ENCODE data around the gene PTPRS. TPM values are rescaled to one million over a fixed set of nuclear protein-coding genes. Genes with fewer than 3 reads are reported as not detected.

Gene PTPRS
- total RNA-seq, 2 donors from 2014 or later, result 2.3 TPM

DNA sequence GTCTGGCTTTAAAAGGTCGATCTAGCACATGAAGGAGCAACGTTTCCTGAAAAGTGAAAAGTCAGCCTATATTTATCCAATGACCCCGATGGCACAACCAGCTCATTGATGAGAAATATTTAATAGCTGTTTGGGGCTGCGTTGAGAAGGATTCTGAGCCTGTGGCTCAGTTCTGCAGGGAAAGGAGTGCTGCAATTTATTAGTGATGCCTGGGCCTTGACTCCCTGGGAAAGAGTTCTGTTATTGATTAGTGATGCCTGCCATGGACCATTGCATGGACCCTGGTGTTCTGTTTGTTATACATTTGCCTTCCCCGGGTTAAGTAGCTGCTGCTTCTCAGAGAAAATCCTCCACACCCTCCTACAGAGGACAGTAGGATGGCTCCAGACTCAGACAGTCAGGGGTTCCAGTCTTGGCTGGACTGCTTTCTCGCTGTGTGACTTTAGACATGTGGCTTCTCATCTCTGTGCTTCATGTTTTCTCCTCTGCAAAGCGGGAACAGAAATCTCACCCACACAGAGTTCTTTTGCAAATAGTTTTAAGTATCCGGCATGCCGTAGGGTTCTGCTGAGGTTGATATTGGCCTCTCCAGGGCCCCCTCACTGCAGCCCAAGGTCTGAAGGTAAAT is 17.7 kb upstream of the PTPRS start:
- ATAC-seq, result no peak
- no peaks in the 10 kb centered on the region for H3K9me3 Mint-ChIP-seq
- H3K27ac Mint-ChIP-seq, result no peak overlapping the region
- peaks cover 0 to 4% of the 10 kb centered on the region in 2 donors for H3K36me3 Mint-ChIP-seq
- no peak for DNase-seq (ENCODE audit: low spot score in 2 of 2)

DNA sequence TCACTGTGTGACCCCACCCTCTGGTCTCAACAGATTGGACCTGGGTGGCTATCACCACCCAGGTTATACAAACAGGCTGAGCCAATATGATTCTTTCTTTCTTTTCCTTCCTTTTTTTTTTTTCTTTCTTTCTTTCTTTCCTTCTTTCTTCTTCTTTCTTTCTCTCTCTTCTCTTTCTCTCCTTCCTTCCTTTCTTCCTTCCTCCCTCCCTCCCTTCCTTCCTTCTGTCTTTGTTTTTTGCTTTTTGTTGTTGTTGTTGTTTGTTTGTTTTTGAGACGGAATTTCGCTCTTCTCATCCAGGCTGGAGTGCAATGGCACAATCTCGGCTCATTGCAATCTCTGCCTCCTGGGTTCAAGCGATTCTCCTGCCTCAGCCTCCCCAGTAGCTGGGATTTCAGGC is 17.0 kb upstream of the PTPRS start:
- Mint-ChIP-seq H3K9me3 (no peaks in the 10 kb centered on the region), H3K27ac (no peak overlapping the region), H3K36me3 (peaks cover 0 to 4% of the 10 kb centered on the region in 2 donors)
- no peak for DNase-seq (ENCODE audit: low spot score in 2 of 2)
- no peak for ATAC-seq

DNA sequence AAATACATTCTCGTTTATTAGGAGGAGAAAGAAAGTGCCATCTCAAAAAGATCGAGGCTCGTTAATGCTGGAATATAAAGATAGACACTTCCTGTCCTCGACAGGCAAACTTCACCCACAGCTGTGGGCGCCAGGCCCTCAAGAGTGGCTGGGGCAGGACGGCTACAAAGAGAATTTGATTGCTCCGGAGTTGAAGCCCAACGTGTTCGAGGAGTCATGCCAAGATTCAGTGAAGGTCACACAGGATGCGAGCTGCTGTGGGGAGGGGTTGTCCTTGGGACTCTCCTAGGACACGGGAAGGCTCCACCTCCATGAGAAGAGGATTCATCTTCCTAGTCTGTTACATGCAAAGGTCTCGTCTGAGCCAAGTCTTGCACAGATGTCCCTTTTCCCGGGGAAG is 16.3 kb upstream of the PTPRS start:
- H3K9me3 Mint-ChIP-seq, result no peaks in the 10 kb centered on the region
- DNase-seq (ENCODE audit: low spot score in 2 of 2) (no peak), ATAC-seq (no peak)
- no peak overlapping the region for H3K27ac Mint-ChIP-seq
- H3K36me3 Mint-ChIP-seq, result peaks cover 0 to 4% of the 10 kb centered on the region in 2 donors

DNA sequence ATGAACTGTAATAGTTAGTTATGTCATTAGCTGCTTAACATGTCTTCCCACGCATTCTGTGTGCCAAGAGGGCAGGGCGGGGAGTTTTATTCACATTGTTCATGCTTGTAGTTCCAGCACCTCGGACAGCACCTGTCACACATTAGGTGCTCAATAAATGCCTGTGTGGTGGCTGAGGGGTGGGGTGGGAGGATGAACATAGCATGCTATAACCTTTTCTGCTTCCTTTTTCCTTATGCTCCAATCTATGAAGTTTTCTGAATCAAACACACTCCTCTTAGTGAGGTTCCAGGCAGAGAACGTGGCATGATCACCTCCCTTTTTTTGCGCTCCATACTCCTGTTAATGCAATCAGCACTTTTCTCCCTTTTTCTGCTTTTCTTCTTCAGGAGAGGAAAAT is 15.8 kb upstream of the PTPRS start:
- ATAC-seq (no peak), DNase-seq (ENCODE audit: low spot score in 2 of 2) (no peak)
- peaks cover 0 to 4% of the 10 kb centered on the region in 2 donors for H3K36me3 Mint-ChIP-seq
- H3K9me3 Mint-ChIP-seq, result no peaks in the 10 kb centered on the region
- no peak overlapping the region for H3K27ac Mint-ChIP-seq

DNA sequence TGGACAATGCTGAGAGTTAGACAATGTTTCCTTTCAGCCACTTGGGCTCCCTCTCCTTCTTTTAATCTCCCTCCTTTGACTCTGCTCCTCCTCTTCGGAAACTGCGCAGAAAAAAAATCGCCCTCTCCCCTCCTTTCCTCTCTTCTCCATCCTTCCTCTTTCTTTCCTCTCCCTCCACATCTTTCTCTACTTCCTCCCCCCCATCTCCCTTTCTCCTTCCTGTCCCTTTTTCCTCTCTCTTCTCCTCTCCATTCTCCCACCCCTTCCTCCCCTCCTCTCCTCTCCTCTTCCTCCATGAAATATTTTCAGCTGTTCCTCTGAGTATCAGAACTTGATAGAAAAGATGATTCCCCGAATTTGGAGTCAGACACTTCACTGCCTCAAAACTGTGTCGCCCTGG is 15.1 kb upstream of the PTPRS start:
- ATAC-seq (no peak), DNase-seq (ENCODE audit: low spot score in 2 of 2) (no peak)
- Mint-ChIP-seq H3K9me3 (no peaks in the 10 kb centered on the region), H3K36me3 (peaks cover 0 to 4% of the 10 kb centered on the region in 2 donors), H3K27ac (no peak overlapping the region)

DNA sequence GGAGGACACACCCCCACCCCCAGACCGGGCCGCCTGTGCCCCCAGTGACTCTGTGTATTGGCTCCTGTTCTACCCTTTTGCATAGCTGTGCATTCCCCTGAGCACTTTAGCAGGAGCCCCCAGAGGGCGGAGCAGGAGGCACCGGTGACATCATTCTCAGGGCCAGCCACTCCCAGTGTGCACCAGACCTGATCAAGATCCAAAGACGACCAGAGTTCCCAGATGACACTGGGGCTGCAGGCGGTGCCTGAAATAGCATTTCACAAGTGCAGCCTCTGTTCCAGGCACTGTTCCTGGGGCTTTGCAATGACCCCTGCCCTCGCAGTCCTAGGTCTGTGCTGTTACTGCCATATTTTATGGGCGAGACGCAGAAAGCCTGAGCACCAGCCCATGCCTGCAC is 14.5 kb upstream of the PTPRS start:
- ATAC-seq, result no peak
- Mint-ChIP-seq H3K9me3 (no peaks in the 10 kb centered on the region), H3K27ac (no peak overlapping the region), H3K36me3 (peaks cover 0 to 1% of the 10 kb centered on the region in 2 donors)
- DNase-seq (ENCODE audit: low spot score in 2 of 2), result no peak

DNA sequence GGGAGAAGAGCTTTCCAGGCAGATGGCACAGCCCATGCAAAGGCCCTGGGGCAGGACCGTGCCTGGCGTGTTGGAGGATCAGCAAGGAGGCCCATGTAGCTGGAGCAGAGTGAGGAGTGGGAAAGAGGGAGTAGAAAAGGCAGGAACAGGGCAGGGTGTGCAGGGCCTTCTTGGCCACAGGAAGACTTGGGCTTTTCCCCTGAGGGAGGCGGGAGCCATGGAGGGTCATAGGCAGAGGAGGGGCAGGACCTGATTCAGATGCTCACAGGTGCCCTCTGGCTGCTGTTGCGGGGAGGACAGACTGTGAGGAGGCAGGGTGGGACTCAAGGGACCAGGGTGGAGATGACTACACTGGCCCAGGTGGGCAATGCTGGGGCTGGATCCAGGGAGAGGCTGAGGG is 13.8 kb upstream of the PTPRS start:
- Mint-ChIP-seq H3K27ac (no peak overlapping the region), H3K9me3 (no peaks in the 10 kb centered on the region), H3K36me3 (no peaks in the 10 kb centered on the region)
- ATAC-seq (peak in 1 of 2 donors; percentile 49), DNase-seq (ENCODE audit: low spot score in 2 of 2) (no peak)

DNA sequence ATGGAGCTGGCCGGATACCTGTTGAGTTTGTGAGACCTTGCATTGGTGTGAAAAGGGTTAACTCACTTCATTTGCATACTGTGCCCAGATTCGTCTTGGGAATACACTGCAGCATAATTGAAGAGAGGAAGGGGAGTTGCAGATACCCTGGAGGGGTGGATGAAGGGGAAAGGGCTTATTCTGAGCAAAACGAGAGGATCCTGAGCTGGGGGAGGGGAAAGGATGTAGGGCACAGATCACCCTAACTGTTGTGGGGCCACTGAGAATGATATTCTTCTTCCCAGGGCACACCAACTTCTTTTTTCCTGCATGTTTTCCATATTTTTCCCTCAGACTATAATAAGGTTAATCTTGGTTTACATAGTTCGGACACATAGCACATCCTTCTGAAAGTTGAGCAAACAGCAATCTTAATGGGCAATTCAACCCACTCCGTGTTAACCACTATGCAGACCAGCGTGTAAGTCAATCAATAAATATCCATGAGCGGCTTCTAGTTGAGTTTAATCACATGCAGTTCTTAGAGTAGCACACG is 11.7 kb upstream of the PTPRS start:
- ATAC-seq (no peak), DNase-seq (ENCODE audit: low spot score in 2 of 2) (no peak)
- Mint-ChIP-seq H3K9me3 (peaks cover 0 to 3% of the 10 kb centered on the region in 2 donors), H3K27ac (no peak overlapping the region), H3K36me3 (no peaks in the 10 kb centered on the region)

DNA sequence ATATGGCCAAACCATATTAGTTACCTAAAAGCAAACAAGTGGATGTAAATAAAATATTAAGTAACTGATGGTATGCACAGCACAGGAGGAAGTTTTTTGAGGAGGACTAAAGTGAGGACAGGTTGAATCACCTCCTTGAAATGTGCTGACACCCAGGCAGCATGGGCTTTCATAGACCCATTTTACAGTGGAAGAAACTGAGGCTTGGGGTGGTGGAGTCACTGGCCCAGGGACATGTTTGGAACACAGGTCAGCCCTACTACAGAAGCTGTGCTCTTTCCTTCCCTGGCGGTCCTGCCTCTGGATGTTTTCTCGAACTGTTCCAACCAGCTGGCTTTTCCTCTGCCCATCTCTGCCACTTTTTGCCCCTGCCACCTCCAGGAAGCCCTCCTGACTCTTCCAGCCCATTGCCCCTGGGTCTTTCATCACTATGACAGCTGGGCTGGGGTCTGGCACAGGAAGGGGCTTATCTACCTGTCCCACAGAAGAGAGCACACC is 11.2 kb upstream of the PTPRS start:
- no peak overlapping the region for H3K27ac Mint-ChIP-seq
- ATAC-seq, result no peak

DNA sequence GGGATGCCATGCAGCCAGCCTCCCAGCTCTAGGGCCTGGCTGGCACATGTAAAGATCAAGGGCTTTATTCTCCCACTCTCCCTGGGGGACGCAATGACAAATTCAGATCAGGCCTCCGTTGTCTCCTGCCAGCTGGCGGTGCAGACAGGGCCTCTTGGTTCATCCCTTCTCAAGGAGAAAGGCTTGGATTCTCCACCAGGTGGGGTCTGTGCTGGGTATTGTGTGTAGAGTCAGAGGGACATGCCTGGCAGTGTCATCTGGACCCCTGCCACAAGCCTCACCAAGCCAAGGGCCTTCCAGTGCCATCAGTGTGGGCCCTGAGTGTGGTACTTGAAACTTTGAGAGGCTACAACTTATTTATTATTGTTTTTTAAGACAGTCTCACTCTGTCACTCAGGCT is 8.4 kb upstream of the PTPRS start:
- no peak overlapping the region for H3K27ac Mint-ChIP-seq
- DNase-seq (ENCODE audit: low spot score in 2 of 2) (no peak), ATAC-seq (no peak)
- H3K9me3 Mint-ChIP-seq, result peaks cover 3 to 9% of the 10 kb centered on the region in 2 donors
- H3K36me3 Mint-ChIP-seq, result peaks cover 0 to 6% of the 10 kb centered on the region in 2 donors

More for the DNA sequence above, 11.2 kb upstream of the PTPRS start:
- Mint-ChIP-seq H3K9me3 (peaks cover 3% of the 10 kb centered on the region in 2 donors), H3K36me3 (peaks cover 0 to 1% of the 10 kb centered on the region in 2 donors)
- no peak for DNase-seq (ENCODE audit: low spot score in 2 of 2)

DNA sequence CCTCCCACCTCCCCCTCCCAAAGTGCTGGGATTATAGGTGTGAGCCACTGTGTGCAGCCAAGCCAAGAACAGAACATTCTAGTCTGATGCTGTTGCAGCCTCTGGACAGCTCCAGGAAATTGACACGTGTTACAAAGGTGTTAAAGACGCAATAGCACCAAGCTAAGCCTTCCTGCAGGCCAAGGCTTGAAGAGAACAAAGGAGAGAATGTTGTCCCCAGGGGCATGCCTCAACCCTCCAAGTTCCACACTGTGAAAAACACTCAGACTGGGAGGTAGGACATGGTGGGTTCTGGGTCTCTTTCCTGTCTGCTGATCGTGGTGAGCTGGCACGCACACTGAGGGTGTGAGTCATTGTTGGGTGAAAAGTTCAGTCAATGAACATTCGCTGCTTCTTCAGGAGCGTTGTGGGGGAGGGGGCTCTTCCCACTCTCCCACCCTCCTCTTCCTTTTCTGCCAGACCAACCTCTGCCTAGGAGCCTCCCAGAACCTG is 5.3 kb upstream of the PTPRS start:
- H3K9me3 Mint-ChIP-seq, result peaks cover 3 to 9% of the 10 kb centered on the region in 2 donors
- no peak overlapping the region for H3K27ac Mint-ChIP-seq
- H3K36me3 Mint-ChIP-seq, result peaks cover 0 to 6% of the 10 kb centered on the region in 2 donors
- ATAC-seq (peak; percentile 68 to 87), DNase-seq (ENCODE audit: low spot score in 2 of 2) (no peak)

DNA sequence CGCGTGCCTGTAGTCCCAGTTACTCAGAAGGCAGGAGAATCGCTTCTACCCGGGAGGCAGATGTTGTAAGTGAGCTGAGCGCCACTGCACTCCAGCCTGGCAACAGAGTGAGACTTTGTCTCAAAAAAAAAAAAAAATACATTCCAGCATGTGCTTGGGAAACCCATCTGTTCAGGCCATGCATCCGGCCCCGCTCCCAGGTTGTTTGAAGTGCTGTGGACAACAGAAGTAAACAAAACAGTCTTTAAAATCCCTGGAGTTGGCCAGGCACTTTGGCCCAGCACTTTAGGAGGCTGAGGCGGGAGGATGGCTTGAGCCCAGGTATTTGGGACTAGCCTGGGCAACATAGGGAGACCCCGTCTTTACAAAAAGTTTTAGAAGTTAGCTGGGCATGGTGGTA is 3.2 kb upstream of the PTPRS start:
- H3K36me3 Mint-ChIP-seq, result peaks cover 6% of the 10 kb centered on the region in 2 donors
- peaks cover 3 to 9% of the 10 kb centered on the region in 2 donors for H3K9me3 Mint-ChIP-seq
- no peak overlapping the region for H3K27ac Mint-ChIP-seq
- ATAC-seq (no peak), DNase-seq (ENCODE audit: low spot score in 2 of 2) (no peak)

DNA sequence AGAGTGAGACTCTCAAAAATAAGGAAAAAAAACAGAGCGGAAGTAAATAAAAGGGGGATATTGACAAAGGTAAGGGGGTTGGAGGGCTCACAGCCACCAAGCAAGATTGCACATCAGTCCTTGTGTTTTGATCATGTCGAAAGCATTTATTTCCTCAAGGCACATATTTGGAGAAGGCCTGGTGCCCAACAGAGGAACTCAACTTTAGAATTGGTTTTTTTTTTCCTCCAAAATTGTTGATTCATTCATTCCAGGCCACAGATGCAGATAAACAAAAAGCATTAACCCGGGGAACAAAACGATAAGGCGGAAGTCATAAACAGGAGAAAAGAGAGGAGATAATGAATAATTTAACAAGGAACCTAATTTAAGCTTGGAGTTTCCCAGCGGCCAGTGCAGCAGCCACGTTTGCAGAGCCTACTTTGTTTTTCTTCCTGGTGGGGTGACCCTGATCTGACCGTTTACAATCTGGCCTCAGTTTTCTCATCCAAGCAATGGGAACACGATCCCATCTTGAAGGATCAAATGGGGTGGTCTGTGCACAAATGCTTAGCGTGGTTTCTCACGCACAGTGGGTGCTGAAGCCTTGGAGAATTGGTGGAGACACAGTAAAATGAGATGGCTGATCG is 2.1 kb upstream of the PTPRS start:
- DNase-seq (ENCODE audit: low spot score in 2 of 2) (no peak), ATAC-seq (no peak)
- Mint-ChIP-seq H3K27ac (no peak overlapping the region), H3K36me3 (peaks cover 6% of the 10 kb centered on the region in 2 donors), H3K9me3 (peaks cover 3 to 9% of the 10 kb centered on the region in 2 donors)

DNA sequence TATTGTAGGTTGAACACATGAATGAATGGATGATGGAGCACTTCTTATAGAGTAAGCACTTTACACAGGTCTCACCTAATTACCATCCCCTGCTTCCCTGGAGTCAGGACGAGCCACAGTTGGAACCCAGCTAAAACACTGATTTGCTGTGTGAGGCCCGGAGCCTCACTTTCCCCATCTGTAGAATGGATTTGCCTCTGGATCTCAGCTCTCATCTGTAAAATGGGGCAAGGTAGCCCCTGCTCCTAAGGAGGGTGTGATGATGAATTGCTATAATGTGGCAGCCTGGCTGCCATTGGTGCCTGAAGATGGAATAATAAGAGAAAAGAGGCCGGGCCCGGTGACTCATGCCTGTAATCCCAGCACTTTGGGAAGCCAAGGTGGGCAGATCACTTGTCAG is 1.4 kb upstream of the PTPRS start:
- H3K9me3 Mint-ChIP-seq, result peaks cover 0 to 8% of the 10 kb centered on the region in 2 donors
- ATAC-seq, result no peak
- no peak for DNase-seq (ENCODE audit: low spot score in 2 of 2)

DNA sequence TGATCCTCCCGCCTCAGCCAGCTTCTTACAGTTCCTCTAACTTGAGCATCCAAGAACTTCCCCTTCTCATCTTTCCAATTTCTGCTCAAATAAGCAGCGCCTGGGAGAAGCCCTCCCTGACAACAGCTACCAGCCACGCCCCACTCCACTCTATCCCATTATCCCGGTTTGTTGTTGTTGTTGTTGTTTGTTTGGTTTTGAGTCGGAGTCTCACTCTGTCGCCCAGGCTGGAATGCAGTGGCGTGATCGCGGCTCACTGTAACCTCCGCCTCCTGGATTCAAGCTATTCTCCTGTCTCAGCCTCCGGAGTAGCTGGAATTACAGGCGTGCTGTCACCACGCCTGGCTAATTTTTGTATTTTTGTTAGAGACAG is 822 bp upstream of the PTPRS start:
- H3K27ac Mint-ChIP-seq, result no peak overlapping the region
- H3K9me3 Mint-ChIP-seq, result peaks cover 0 to 3% of the 10 kb centered on the region in 2 donors
- peaks cover 2 to 6% of the 10 kb centered on the region in 2 donors for H3K36me3 Mint-ChIP-seq
- ATAC-seq (no peak), DNase-seq (ENCODE audit: low spot score in 2 of 2) (no peak)

More for the DNA sequence above, 1.4 kb upstream of the PTPRS start:
- no peak overlapping the region for H3K27ac Mint-ChIP-seq
- H3K36me3 Mint-ChIP-seq, result peaks cover 6% of the 10 kb centered on the region in 2 donors

DNA sequence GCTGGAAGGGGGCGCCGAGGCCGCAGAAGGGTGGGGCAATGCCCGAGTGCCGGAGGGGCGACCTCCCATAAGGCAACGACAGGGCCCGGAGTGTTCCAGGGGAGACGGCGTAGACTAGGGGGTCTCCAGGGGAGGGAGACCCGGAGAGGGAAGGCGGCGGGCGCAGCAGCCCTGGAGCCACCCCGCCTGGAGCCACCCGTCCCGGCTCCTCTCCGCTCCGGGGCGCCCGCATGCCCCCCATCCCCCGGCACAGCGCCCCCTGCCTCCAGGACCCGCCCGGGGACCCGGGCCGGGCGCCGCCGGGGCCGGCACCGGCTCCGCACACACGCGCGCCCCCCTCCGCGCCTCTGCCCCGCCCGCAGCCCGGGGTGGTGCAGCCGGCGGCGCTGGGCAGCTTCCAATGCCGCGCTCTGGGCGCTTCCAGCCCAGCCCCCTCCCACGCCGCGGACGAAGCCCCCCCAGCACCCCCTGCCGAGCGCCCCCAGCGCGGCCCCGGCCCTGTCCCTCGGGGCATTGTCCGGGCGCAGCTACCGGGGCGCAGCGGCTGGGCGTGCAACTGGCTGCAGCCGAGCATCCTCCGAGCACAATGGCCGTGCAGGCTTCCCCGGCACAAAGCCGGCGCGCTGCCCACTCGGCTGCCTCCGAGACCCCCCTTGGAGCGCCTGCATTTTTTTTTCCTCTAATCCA is 519 bp downstream of the PTPRS start:
- peak; percentile 22 to 48 for ATAC-seq
- H3K27ac Mint-ChIP-seq, result no peak overlapping the region
- no peaks in the 10 kb centered on the region for H3K9me3 Mint-ChIP-seq
- DNase-seq (ENCODE audit: low spot score in 2 of 2), result no peak
- peaks cover 0 to 6% of the 10 kb centered on the region in 2 donors for H3K36me3 Mint-ChIP-seq

Measured in activated naive CD4-positive, alpha-beta T cell treated with anti-CD3 and anti-CD28 coated beads, Interleukin-2, amount 50 U/mL, for 72 hours (primary cell).